ENCODE measurements around the gene TEX19. TPM values are rescaled to one million over a fixed set of nuclear protein-coding genes. Genes with fewer than 3 reads are reported as not detected.
"Not testable (repeated sequence)": the region's sequence is repeated elsewhere in the genome, so short reads cannot be mapped to it uniquely, and the experiment has no call there.

TEX19 gene
- total RNA-seq, 1 experiment from 2014 or later: 0.06 TPM

GRCh38 chr17:82334204-82334621, 24.8 kb upstream of the TEX19 start:
- no peak for DNase-seq (ENCODE audit: low read depth)

DNA sequence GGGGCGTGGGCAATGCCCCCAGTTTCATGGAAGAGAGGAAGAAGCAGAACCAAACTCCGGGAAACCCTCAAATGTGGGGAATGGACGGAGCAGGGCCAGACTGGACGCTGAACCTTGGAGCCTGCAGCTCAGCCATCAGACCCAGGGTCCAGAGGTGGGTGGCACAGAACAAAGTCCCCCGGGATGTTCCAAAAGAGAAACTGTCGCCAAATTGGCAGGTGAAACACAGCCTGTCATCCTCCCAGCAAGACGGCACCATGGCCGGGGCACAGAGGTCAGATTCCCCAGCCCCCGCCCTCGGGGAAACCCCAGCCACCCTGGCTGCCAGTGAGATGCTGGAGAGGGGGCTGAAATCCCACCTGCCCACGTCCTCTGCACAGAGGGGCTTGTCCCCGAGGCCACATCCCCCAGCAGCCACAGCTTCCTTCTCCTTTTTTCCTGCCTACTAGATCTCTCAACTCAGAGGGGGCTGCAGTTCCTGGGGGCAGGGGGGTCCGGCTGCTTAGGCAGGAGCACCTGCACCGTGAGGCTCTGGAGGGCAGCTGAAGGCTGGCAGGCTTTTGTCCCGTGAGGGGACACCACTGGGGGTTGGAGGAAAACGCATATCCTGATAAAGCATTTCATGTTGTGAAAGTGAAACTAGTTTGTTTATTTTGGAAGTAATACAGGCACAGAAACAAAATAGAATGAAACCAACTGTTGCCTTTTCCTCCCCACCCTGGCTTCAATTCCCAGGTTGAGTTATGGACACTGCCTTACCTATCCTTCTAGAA, 24.2 kb upstream of the TEX19 start:
- DNase-seq (ENCODE audit: low read depth): peak; percentile 41

GRCh38 chr17:82338858-82339633, 20.0 kb upstream of the TEX19 start:
- DNase-seq (ENCODE audit: low read depth): peak; percentile 98

DNA sequence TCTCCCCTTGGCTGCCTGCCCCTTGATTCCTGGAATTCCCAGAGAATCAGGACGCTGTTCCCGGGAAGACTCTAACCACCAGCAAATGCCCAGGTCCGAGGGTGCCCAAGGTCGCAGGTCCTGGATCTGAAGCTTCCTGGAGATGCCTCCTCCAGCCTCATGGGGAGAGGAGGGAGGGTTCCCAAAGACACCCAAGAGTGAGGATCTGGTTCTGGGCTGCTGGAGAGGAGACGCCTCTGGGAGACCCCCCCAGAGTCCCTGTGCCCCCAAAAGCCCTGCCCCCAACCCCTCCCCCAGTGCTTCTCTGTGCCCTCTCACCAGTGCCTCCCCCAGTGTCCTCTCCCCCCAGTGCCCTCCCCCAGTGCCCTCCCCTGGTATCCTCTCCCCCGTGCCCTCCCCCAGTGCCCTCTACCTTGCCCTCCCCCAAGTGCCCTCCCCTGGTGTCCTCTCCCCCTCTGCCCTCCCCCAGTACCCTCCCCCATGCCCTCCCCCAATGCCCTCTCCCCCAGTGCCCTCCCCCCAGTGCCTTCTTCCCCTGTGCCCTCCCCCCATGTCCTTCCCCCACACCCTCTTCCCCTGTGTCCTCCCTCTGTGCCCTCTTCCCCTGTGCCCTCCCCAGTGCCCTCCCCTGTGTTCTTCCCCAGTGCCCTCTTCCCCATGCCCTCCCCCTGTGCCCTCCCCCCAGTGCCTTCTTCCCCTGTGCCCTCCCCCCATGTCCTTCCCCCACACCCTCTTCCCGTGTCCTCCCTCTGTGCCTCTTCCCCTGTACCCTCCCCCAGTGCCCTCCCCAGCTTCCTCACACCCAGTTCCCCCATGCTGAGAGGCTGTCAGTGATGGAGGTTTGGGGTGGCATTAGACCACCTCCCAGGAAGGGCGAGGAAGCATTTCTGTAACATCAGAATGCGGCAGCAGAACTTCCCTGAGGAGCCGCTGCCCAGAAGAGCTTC, 19.1 kb upstream of the TEX19 start:
- peak; percentile 68 for DNase-seq (ENCODE audit: low read depth)

DNA sequence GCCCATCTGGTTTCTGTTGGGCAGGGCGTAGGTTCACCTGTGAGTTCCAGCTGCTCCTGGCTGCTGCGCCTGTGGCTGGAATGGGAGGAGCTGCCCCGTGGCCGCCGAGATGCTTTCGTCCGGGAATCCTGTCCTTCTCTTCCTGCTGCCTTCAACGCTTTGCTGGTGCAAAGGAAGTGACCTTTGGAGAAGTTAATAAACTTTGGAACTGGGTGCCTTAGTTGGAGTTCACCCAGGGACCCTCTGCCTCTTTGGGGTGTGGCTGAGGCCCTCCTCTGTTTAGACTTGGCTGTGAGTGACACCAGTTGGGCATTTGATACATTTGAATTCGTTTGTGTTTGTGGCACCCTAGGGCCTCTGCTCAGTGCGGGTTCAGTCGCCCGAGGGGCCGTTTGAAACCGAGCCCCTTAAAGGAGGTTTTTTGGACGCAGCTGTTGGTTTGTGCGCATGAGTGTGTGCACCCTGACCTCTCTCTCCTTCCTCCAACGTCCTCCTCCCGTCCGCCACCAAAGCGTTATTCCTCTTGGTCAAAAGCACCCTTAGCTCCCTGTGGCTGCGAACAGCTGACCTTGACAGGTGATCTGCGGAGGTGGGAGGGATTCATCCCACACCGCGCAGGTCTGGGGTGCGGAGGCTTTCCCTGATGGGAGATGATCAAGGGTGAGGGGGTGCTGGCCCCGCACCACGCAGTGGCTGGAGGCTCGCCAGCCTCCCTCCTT, 16.5 kb upstream of the TEX19 start:
- DNase-seq (ENCODE audit: low read depth): no peak

DNA sequence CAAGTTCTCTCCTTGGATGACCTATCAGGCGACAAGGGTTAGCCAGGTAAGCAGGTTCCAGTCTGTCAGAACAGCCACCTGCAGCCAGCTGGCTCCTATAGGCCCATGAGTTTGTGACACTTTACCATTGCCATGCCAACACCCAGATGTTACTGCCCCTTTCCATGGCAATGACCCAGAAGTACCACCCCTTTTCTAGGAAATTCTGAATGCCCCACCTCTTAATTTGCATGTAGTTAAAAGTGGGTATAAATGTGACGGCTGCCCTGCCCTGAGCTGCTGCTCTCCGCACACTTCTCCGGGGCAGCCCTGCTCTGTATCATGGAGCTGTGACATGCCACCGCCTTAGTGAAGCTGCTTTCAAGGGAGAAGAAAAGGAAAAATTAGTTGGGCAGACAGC, 15.5 kb upstream of the TEX19 start:
- DNase-seq (ENCODE audit: low read depth): no peak

GRCh38 chr17:82344175-82344907, 14.7 kb upstream of the TEX19 start:
- DNase-seq (ENCODE audit: low read depth): no peak

DNA sequence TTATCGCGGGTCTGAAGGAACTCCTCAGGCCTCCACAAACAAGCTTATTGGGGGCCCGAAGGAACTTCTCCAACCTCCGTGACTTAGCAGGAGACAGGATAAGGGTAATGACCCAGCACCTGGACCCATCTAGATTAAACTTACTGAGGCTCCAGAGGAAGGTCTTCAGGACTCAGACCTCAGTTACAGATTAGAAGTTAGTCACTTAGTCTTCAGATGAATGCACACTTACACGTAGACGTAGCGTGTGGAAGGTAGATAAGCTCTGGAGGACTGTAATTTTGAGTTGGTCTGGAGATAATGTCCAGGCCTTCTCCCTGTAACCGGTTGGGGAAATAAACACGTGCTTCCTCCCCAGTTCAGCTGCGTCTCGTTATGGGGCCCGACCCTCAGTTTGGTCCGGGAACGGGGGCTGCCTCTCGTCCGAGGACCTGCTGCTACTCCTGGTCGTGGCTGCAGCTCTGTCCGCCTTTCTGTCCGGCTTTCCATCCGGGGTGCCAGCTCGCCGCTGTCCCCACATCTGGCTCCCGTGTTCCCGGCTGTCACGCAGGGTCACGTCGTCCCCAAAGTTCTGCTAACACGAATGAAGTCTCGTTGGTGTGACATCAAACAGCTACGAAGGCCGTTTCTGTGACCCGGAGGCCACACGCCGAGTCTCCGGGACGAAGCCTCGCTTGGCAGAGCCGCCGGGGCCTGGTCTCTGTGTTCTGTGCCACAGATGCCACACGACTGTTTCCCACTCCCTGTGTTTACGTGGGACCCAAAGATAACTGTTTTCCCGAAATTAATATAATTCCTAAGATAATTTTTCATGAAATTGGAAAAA, 13.7 kb upstream of the TEX19 start:
- no peak for DNase-seq (ENCODE audit: low read depth)

DNA sequence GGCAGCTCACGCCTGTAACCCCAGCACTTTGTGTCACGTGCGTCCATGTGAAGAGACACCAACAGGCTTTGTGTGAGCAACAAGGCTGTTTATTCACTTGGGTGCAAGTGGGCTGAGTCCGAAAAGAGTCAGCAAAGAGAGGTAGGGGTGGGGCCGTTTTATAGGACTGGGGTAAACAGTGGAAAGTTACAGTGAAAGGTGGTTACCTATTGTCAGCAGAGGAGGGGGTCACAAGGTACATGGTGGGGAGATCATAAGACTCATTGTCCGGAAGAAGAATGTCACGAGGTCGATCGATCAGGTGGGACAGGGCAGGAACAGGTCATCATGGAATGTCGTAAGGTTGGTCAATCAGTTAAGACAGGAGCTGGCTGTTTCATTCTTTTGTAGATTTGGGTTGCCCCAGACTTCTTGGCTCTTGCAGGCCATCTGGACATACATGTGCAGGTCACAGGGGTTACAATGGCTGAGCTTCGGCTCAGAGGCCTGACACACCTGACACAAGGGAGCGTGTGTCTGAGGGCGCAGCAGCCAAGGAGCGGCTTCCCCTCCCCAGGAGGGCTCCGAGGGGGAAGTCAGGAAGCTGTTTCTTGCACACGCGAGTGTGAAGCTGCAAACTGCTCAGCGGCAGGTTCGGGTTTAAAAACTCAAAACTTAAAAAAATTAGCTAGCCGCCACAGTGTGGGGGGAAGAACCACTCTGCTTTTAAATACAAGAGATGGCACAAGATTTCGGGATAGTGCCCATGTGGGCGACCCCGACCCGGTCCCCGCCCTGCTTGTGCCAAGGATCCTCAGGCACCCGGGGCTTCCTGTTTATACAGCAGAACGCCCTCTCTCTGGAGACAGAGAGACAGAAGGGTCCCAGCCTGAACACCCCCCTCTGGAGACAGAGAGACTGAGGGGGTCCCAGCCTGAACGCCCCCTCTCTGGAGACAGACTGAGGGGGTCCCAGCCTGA, 12.4 kb upstream of the TEX19 start:
- no peak for DNase-seq (ENCODE audit: low read depth)

- not testable (repeated sequence) for DNase-seq (ENCODE audit: low read depth)
Observed at GRCh38 chr17:82347994-82348393, 11.1 kb upstream of the TEX19 start.

DNA sequence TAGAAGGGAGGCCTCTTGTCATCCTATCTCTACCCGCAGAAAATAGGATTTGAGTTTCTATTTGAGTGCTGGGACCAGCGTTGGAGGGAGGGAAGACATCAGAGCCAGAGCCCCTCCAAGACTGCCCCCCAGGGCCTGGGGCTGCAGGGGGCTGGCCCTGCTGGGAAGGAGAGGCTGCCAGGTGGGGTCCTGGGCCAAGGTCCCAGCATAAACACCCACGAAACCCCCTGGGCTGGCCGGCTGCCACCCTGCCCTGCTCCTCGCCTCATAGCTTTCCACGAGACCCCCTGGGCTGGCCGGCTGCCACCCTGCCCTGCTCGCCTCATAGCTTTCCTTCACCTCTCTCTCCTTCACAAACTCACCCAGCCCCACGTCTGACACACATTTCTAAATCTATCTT, 10.6 kb upstream of the TEX19 start:
- no peak for DNase-seq (ENCODE audit: low read depth)

GRCh38 chr17:82348866-82349265, 10.2 kb upstream of the TEX19 start:
- no peak for DNase-seq (ENCODE audit: low read depth)

GRCh38 chr17:82349287-82349701, 9.8 kb upstream of the TEX19 start:
- no peak for DNase-seq (ENCODE audit: low read depth)

GRCh38 chr17:82350182-82351030, 8.6 kb upstream of the TEX19 start:
- DNase-seq (ENCODE audit: low read depth): no peak

GRCh38 chr17:82351254-82351712, 7.8 kb upstream of the TEX19 start:
- no peak for DNase-seq (ENCODE audit: low read depth)

GRCh38 chr17:82351713-82352488, 7.1 kb upstream of the TEX19 start:
- peak; percentile 84 for DNase-seq (ENCODE audit: low read depth)

Measured in LHCN-M2 (cell line).